Mesenchymal stem cell (in vitro differentiated cells and primary cell): ENCODE results near the gene KIF1B.

ENCODE experiments used
- DNase-seq: peaks from one replicate; pipeline ENCODE4 v3.0.0-alpha.2; 2013
- H2AFZ ChIP-seq: one replicate; pipeline ENCODE4 v1.6.1; 2013; ENCODE audit warnings: low read depth, mild to moderate bottlenecking, control low read depth, inconsistent platforms, low read length, moderate library complexity
- H2AK5ac ChIP-seq: 2 replicates; pipeline ENCODE4 v1.6.1; 2013; ENCODE audit warnings: low read length, moderate library complexity, mild to moderate bottlenecking, inconsistent platforms; ENCODE audit not compliant: severe bottlenecking
- H2BK120ac ChIP-seq: one replicate; pipeline ENCODE4 v1.6.1; 2013; ENCODE audit warnings: low read depth, mild to moderate bottlenecking, inconsistent platforms, low read length, moderate library complexity
- H2BK12ac ChIP-seq, 2 experiments: one replicate each; pipeline ENCODE4 v1.6.1; 2013; ENCODE audit warnings: inconsistent platforms in 2 of 2, low read length in 2 of 2, mild to moderate bottlenecking in 2 of 2, moderate library complexity in 2 of 2, control low read depth in 1 of 2
- H2BK15ac ChIP-seq: one replicate; pipeline ENCODE4 v1.6.1; 2013; ENCODE audit warnings: mild to moderate bottlenecking, low read depth, inconsistent platforms; ENCODE audit not compliant: poor library complexity, severe bottlenecking
- H2BK5ac ChIP-seq: 2 replicates; pipeline ENCODE4 v1.6.1; 2013; ENCODE audit warnings: low read depth, mild to moderate bottlenecking, low read length, control low read depth, inconsistent platforms; ENCODE audit not compliant: poor library complexity, severe bottlenecking
- H3K14ac ChIP-seq, 2 experiments: one replicate each; pipeline ENCODE4 v1.6.1; 2013; ENCODE audit warnings: inconsistent platforms in 2 of 2, low read length in 2 of 2, control low read depth in 1 of 2, mild to moderate bottlenecking in 1 of 2, moderate library complexity in 1 of 2
- H3K18ac ChIP-seq, 2 experiments: one replicate each; pipeline ENCODE4 v1.6.1; 2013; ENCODE audit warnings: inconsistent platforms in 2 of 2, low read length in 2 of 2, control low read depth in 1 of 2, low read depth in 1 of 2, mild to moderate bottlenecking in 1 of 2
- H3K23ac ChIP-seq, 2 experiments: one replicate each; pipeline ENCODE4 v1.6.1; 2013; ENCODE audit warnings: inconsistent platforms in 2 of 2, low read length in 2 of 2, mild to moderate bottlenecking in 2 of 2, moderate library complexity in 2 of 2, control low read depth in 1 of 2
- H3K27ac ChIP-seq: 2 replicates; pipeline ENCODE4 v1.5.1; 2013; ENCODE audit warnings: mild to moderate bottlenecking, moderate library complexity, low read length, control low read depth, inconsistent platforms; ENCODE audit not compliant: poor library complexity, severe bottlenecking
- H3K27me3 ChIP-seq, 2 experiments: 2 replicates each; pipeline versions ENCODE4 v1.6.1 to v1.7.0; 2013; ENCODE audit warnings: low read length in 2 of 2, mild to moderate bottlenecking in 2 of 2, moderate library complexity in 2 of 2, control low read depth in 1 of 2, inconsistent platforms in 1 of 2; ENCODE audit not compliant: control insufficient read depth in 1 of 2, insufficient read depth in 1 of 2
- H3K36me3 ChIP-seq, 2 experiments: 2 replicates each; pipeline versions ENCODE4 v1.6.1 to v1.7.0; 2013; ENCODE audit warnings: low read length in 2 of 2, control low read depth in 1 of 2, inconsistent platforms in 1 of 2, low read depth in 1 of 2, mild to moderate bottlenecking in 1 of 2; ENCODE audit not compliant: insufficient read depth in 2 of 2, control insufficient read depth in 1 of 2
- H3K4ac ChIP-seq, 2 experiments: one replicate each; pipeline ENCODE4 v1.6.1; 2013; ENCODE audit warnings: inconsistent platforms in 2 of 2, low read length in 2 of 2, mild to moderate bottlenecking in 2 of 2, moderate library complexity in 2 of 2, control low read depth in 1 of 2, low read depth in 1 of 2
- H3K4me1 ChIP-seq: 2 replicates; pipeline ENCODE4 v1.6.1; 2013; ENCODE audit warnings: low read depth, low read length, control low read depth; ENCODE audit not compliant: control insufficient read depth, insufficient read depth
- H3K4me2 ChIP-seq: 2 replicates; pipeline ENCODE4 v1.6.1; 2013; ENCODE audit warnings: low read length, mild to moderate bottlenecking, inconsistent platforms; ENCODE audit not compliant: poor library complexity, severe bottlenecking
- H3K4me3 ChIP-seq, 2 experiments: 2 replicates each; pipeline versions ENCODE4 v1.5.1 to v1.7.0; 2013; ENCODE audit warnings: low read length in 2 of 2, mild to moderate bottlenecking in 2 of 2, control low read depth in 1 of 2, low read depth in 1 of 2; ENCODE audit not compliant: insufficient read depth in 1 of 2
- H3K79me1 ChIP-seq: replicated peaks from 2 replicates; pipeline ENCODE4 v1.6.1; 2013; ENCODE audit warnings: mild to moderate bottlenecking, control low read depth, low read length, inconsistent platforms; ENCODE audit not compliant: poor library complexity, severe bottlenecking
- H3K9ac ChIP-seq: 2 replicates; pipeline ENCODE4 v1.7.0; 2013; ENCODE audit warnings: mild to moderate bottlenecking, low read length, moderate library complexity
- H3K9me3 ChIP-seq: 2 replicates; pipeline ENCODE4 v1.7.0; 2013; ENCODE audit warnings: mild to moderate bottlenecking, low read length; ENCODE audit not compliant: control insufficient read depth
- H4K8ac ChIP-seq: one replicate; pipeline ENCODE4 v1.6.1; 2013; ENCODE audit warnings: inconsistent platforms, mild to moderate bottlenecking, low read length, moderate library complexity
- H4K91ac ChIP-seq: one replicate; pipeline ENCODE4 v1.6.1; 2013; ENCODE audit warnings: mild to moderate bottlenecking, low read length, inconsistent platforms
- whole genome bisulfite sequencing: methylation state at CpG from one replicate; pipeline ENCODE4 v1.1.7; 2013; ENCODE audit warnings: mixed read lengths; 5-methylcytosine and 5-hydroxymethylcytosine counted together

Gene KIF1B

DNA sequence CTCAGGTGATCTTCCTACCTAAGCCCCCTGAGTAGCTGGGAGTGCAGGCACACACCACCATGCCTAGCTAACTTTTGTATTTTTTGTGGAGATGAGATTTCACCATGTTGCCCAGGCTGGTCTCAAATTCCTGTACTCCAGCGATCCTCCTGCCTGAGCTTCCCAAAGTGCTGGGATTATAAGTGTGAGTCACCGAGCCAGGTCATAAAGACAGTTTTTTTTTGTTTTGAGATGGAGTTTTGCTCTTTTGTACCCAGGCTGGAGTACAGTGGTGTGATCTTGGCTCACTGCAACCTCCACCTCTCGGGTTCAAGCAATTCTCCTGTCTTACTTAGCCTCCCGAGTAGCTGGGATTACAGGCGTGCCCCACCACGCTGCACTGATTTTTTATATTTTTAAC is 42.1 kb downstream of the KIF1B start:
- no peak overlapping the region for H3K4me2 ChIP-seq
- 74% methylated on average over 6 of the region's 6 CpGs for WGBS
- H3K9me3 ChIP-seq: no peaks in the 10 kb centered on the region
- H3K36me3 ChIP-seq: peaks cover 4 to 15% of the 10 kb centered on the region in 2 experiments
- H3K18ac ChIP-seq: peak overlapping the region in 1 of 2 experiments; percentile 31
- H2AFZ ChIP-seq: no peak overlapping the region
- H4K8ac ChIP-seq: no peak overlapping the region
- H3K23ac ChIP-seq: no peak overlapping the region
- no peak overlapping the region for H2BK15ac ChIP-seq
- no peak overlapping the region for H2BK12ac ChIP-seq
- H2BK5ac ChIP-seq: no peak overlapping the region
- no peak overlapping the region for H4K91ac ChIP-seq
- peak overlapping the region; percentile 89 for H3K9ac ChIP-seq
- no peak overlapping the region for H3K27ac ChIP-seq
- no peaks in the 10 kb centered on the region for H3K27me3 ChIP-seq
- no peak overlapping the region for H3K4ac ChIP-seq
- H2BK120ac ChIP-seq: no peak overlapping the region
- no peak overlapping the region for H3K4me3 ChIP-seq
- DNase-seq: peak; percentile 86
- peaks cover 25% of the 10 kb centered on the region for H3K79me1 ChIP-seq
- H2AK5ac ChIP-seq: no peak overlapping the region
- peaks cover 15% of the 10 kb centered on the region for H3K4me1 ChIP-seq
- H3K14ac ChIP-seq: no peak overlapping the region

DNA sequence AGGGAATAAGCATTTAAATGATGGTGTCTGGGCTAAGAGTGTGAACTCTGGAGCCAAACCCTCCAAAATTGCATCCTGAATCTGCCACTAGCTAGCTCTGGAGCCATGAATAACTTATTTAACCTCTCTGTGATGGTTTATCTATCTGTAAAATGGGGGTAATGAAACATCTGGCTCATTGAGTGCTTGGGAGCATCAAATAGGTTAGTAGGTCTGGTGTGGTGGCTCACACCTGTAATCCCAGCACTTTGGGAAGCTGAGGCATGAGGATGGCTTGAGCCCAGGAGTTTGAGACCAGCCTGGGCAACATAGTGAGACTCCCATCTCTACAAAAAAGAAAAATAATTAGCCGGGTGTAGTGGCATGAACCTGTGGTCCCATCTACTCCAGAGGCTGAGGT is 42.8 kb downstream of the KIF1B start:
- no peak overlapping the region for H3K4me2 ChIP-seq
- no peak overlapping the region for H2BK5ac ChIP-seq
- peak overlapping the region; percentile 49 to 70 for H3K18ac ChIP-seq
- no peaks in the 10 kb centered on the region for H3K27me3 ChIP-seq
- peak overlapping the region; percentile 68 for H3K27ac ChIP-seq
- H4K8ac ChIP-seq: no peak overlapping the region
- no peak overlapping the region for H3K23ac ChIP-seq
- peak; percentile 11 for DNase-seq
- H2BK120ac ChIP-seq: peak overlapping the region; percentile 42
- no peak overlapping the region for H3K4me3 ChIP-seq
- WGBS: 90% methylated on average over 1 of the region's 1 CpG
- H3K14ac ChIP-seq: no peak overlapping the region
- H3K79me1 ChIP-seq: peaks cover 28% of the 10 kb centered on the region
- H3K36me3 ChIP-seq: peaks cover 8 to 18% of the 10 kb centered on the region in 2 experiments
- no peak overlapping the region for H2AFZ ChIP-seq
- peaks cover 15% of the 10 kb centered on the region for H3K4me1 ChIP-seq
- peak overlapping the region; percentile 89 for H3K9ac ChIP-seq
- no peak overlapping the region for H2BK15ac ChIP-seq
- no peaks in the 10 kb centered on the region for H3K9me3 ChIP-seq
- H3K4ac ChIP-seq: peak overlapping the region in 1 of 2 experiments; percentile 7
- H4K91ac ChIP-seq: no peak overlapping the region
- no peak overlapping the region for H2BK12ac ChIP-seq
- peak overlapping the region; percentile 28 for H2AK5ac ChIP-seq

DNA sequence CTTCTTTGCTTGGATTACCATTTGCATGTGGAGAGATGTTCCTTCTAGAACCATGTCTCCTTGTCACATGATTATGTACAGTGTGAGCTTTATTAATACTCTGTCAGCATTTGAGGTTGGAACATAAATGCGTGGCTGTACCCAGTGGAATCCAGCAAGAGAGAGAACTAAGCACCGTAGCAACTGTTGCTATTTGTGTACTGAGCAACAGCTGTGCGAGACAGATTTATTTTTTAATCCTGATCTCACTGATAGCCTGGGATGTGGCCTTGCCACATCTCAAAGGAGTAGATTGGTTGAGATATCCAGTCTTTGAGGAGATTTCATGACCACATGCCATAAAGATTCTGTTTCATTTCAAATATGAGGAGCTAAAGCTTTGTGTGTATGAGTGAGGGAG is 43.4 kb downstream of the KIF1B start:
- no peak overlapping the region for H2BK5ac ChIP-seq

DNA sequence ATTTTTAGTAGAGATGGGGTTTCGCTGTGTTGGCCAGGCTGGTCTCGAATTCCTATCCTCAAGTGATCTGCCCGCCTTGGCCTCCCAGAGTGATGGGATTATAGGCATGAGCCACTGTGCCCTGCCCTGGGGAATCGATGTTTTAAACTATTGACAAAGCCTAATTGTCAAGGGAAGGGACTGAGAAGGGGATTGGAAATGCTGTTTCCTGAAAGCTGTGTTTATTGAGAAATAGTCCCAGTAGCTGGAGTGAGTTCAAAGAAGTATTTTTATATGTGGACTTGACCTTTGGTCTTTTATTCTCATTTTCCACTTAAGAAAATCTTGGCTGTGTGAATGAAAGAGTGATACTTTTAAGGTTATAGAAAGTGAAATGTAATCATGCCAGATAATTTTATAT is 47.5 kb downstream of the KIF1B start:
- Histone ChIP-seq H3K4me2 (no peak overlapping the region), H2BK5ac (no peak overlapping the region), H3K4me1 (peaks cover 3% of the 10 kb centered on the region), H3K79me1 (peaks cover 21% of the 10 kb centered on the region), H3K23ac (no peak overlapping the region), H3K4ac (no peak overlapping the region), H2BK15ac (no peak overlapping the region), H3K36me3 (peaks cover 15 to 47% of the 10 kb centered on the region in 2 experiments), H3K27me3 (no peaks in the 10 kb centered on the region), H2BK120ac (no peak overlapping the region), H2BK12ac (no peak overlapping the region), H3K4me3 (no peak overlapping the region), H2AFZ (no peak overlapping the region), H3K18ac (no peak overlapping the region), H3K9ac (peak overlapping the region; percentile 24), H2AK5ac (no peak overlapping the region), H3K14ac (no peak overlapping the region), H4K91ac (no peak overlapping the region), H3K27ac (no peak overlapping the region), H4K8ac (no peak overlapping the region), H3K9me3 (no peaks in the 10 kb centered on the region)
- WGBS: 90% methylated on average over 4 of the region's 4 CpGs
- peak; percentile 37 for DNase-seq

More for the DNA sequence above, 43.4 kb downstream of the KIF1B start:
- Histone ChIP-seq H2AFZ (no peak overlapping the region), H3K23ac (no peak overlapping the region), H3K4me1 (peaks cover 15% of the 10 kb centered on the region), H4K8ac (no peak overlapping the region), H3K14ac (no peak overlapping the region), H3K36me3 (peaks cover 8 to 23% of the 10 kb centered on the region in 2 experiments), H3K4me2 (no peak overlapping the region), H3K9me3 (no peaks in the 10 kb centered on the region), H3K18ac (no peak overlapping the region), H3K9ac (peak overlapping the region; percentile 89), H2AK5ac (no peak overlapping the region), H3K4me3 (no peak overlapping the region), H3K27ac (peak overlapping the region; percentile 2), H3K27me3 (no peaks in the 10 kb centered on the region), H2BK15ac (no peak overlapping the region), H2BK120ac (no peak overlapping the region), H3K4ac (no peak overlapping the region), H2BK12ac (no peak overlapping the region), H4K91ac (no peak overlapping the region), H3K79me1 (peaks cover 26% of the 10 kb centered on the region)
- WGBS: 24% methylated on average over 3 of the region's 3 CpGs
- peak; percentile 99 for DNase-seq
